Rectal smooth muscle tissue (tissue), 1 donor: ENCODE measurements around the gene TMEM132A.
A peak's percentile ranks its signal among the peaks of the same experiment; 100 is the strongest.

Experiments
- H3K27ac ChIP-seq: one replicate; pipeline ENCODE4 v1.7.0; 2013; ENCODE audit warnings: low read depth, low read length, inconsistent platforms
- H3K27me3 ChIP-seq: one replicate; pipeline ENCODE4 v1.7.0; 2013; ENCODE audit warnings: low read length; ENCODE audit not compliant: control insufficient read depth, insufficient read depth
- H3K36me3 ChIP-seq: one replicate; pipeline ENCODE4 v1.7.0; 2013; ENCODE audit warnings: low read length; ENCODE audit not compliant: control insufficient read depth, insufficient read depth
- H3K4me1 ChIP-seq: one replicate; pipeline ENCODE4 v1.7.0; 2013; ENCODE audit warnings: low read length; ENCODE audit not compliant: control insufficient read depth, insufficient read depth
- H3K4me3 ChIP-seq: one replicate; pipeline ENCODE4 v1.7.0; 2013; ENCODE audit warnings: low read length
- H3K9ac ChIP-seq: one replicate; pipeline ENCODE4 v1.7.0; 2013; ENCODE audit warnings: low read length

TMEM132A gene

DNA sequence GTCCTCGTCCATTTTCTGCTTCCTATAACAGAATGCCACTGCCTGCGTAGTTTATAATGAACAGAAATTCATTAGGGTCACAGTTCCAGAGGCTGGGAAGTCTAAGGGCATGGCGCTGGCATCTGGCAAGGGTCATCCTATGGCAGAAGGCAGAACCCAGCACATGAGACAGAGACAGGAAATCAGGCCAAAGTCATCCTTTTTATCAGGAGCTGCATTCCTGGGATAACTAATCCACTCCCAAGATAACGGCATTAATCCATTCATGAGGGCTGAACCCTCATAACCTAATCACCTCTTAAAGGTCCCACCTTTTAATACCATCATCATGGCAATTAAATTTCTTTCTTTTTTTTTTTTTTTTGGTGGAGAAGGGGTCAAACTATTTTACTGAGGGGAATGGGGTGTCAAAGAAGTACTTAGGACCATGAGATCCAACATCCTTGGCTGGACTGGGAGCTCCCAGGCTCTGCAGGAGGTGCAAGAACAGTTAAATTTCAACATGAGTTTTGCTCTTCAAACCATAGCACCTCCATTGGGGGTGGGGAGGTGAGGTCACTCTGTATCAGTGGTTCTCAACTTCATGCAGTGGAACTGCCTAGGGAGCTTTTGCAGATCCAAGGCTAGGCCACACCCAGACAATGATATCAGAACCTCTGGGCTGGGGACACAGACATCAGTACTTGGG, 5.9 kb upstream of the TMEM132A start:
- Histone ChIP-seq H3K27ac (no peak overlapping the region), H3K27me3 (no peaks in the 10 kb centered on the region), H3K36me3 (peaks cover 24% of the 10 kb centered on the region), H3K4me3 (no peak overlapping the region), H3K9ac (no peak overlapping the region), H3K4me1 (peaks cover 8% of the 10 kb centered on the region)

DNA sequence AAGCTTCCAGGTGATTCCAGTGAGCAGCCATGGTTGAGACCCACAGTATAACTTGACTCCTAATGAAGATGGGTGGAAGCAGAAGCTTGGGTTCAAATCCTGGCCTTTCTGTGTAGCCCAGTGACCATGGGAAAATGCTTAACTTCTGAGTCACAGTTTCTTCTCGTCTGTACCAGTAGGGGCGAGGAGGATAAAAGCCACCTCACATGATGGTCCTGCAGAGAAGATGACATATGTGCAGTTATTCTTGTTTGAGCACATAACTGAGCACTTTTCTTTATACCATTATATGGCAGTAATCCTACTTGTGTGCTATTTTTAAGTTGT, 5.4 kb upstream of the TMEM132A start:
- H3K27ac ChIP-seq: no peak overlapping the region
- H3K27me3 ChIP-seq: peaks cover 2% of the 10 kb centered on the region
- H3K4me1 ChIP-seq: peaks cover 10% of the 10 kb centered on the region
- peaks cover 24% of the 10 kb centered on the region for H3K36me3 ChIP-seq
- H3K9ac ChIP-seq: no peak overlapping the region
- H3K4me3 ChIP-seq: no peak overlapping the region

DNA sequence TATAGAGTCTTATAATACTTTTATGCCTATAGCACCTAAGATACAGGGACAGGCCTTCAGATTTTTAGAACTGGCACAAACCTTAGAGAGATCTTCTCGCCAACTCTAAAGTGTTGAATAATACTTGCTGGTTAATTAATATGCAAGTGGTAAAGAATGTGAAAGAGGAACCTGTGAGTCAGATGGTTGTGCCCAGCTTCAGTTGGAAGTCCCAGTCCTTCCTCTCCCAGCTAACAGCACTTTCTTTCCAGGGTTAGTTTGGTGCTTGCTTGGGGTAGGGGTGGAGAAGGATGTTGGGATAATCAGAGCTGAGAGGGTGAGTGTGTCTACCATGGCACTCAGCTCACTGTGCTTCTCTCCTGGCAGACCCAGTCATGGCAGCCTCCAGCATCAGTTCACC, 4.9 kb upstream of the TMEM132A start:
- H3K4me3 ChIP-seq: no peak overlapping the region
- peaks cover 12% of the 10 kb centered on the region for H3K4me1 ChIP-seq
- peaks cover 4% of the 10 kb centered on the region for H3K27me3 ChIP-seq
- H3K36me3 ChIP-seq: peaks cover 24% of the 10 kb centered on the region
- H3K9ac ChIP-seq: no peak overlapping the region
- H3K27ac ChIP-seq: no peak overlapping the region

DNA sequence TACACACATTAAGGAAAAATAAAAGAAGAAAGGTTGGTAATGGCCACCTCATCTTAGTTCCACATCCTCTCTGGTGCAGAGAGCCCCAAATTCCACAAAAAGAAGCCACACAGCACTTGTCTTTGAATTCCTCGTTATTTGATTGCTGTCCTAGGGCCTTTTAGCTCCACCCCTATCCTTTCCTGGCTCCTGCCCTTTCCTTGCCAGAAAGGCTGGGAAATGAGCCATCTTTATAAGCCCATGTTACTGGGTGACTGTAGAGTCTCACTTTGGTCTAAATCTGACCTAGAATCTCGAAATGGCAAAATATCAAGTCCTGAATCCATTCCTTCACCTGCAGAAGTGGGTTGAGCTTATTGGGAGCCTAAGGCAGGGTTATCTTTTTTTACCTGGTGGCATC, 4.3 kb upstream of the TMEM132A start:
- Histone ChIP-seq H3K27ac (no peak overlapping the region), H3K27me3 (peaks cover 10% of the 10 kb centered on the region), H3K4me1 (peaks cover 12% of the 10 kb centered on the region), H3K9ac (no peak overlapping the region), H3K36me3 (peaks cover 24% of the 10 kb centered on the region), H3K4me3 (no peak overlapping the region)

DNA sequence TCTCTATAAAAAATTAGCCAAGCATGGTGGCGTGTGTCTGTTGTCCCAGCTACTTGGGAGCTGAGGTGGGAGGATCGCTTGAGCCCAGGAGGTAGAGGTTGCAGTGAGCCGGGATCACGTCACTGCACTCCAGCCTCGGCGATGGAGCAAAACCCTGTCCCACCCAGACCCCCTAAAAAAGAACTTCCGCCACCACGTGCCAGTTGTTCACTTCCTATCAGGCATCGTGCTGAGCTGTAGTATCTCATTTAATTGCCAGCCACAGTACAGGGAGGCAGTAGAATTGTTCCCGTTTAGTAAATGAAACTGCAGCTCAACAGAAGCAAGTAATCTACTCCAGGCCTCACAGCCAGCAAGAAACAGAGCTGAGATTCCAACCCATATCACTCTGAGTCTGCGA, 3.0 kb upstream of the TMEM132A start:
- H3K27ac ChIP-seq: no peak overlapping the region
- peaks cover 4% of the 10 kb centered on the region for H3K4me1 ChIP-seq
- H3K36me3 ChIP-seq: peaks cover 24% of the 10 kb centered on the region
- H3K4me3 ChIP-seq: no peak overlapping the region
- H3K9ac ChIP-seq: no peak overlapping the region
- peaks cover 11% of the 10 kb centered on the region for H3K27me3 ChIP-seq

DNA sequence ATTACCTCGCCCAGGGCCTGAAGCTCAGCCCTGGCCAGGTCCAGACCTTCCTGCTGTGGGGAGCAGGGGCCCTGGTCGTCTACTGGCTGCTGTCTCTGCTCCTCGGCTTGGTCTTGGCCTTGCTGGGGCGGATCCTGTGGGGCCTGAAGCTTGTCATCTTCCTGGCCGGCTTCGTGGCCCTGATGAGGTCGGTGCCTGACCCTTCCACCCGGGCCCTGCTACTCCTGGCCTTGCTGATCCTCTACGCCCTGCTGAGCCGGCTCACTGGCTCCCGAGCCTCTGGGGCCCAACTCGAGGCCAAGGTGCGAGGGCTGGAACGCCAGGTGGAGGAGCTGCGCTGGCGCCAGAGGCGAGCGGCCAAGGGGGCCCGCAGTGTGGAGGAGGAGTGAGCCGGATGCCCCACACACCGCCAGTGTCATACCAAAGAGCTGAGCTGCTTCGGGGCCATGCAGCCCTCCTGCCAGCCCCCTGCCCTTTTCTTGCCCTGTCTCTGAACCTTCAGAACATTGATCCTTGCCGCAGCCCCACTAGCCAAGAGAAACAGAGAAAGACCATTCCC, 2.4 kb upstream of the TMEM132A start:
- H3K27me3 ChIP-seq: peaks cover 14% of the 10 kb centered on the region
- H3K27ac ChIP-seq: no peak overlapping the region
- no peak overlapping the region for H3K9ac ChIP-seq
- peaks cover 24% of the 10 kb centered on the region for H3K36me3 ChIP-seq
- no peak overlapping the region for H3K4me3 ChIP-seq
- peaks cover 4% of the 10 kb centered on the region for H3K4me1 ChIP-seq

DNA sequence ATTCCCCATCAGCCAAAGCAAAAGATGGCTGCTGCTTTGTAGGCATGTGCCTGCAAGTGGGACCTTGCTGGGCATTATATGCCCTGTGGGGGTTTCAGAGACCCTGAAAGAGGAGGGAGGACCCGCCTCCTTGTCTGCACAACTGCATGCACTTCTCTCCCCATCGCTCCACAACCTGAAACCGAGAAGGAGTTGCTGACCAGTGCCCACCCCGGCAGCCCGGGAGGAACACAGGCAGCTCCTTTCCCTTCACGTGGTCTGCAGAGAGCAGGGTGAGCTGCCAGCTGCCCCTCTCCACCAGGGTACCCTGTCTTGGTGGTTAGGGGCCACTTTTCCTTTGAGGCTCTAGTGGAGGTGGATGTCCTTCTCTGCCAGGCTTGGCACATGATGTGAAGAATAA, 1.4 kb upstream of the TMEM132A start:
- Histone ChIP-seq H3K4me1 (peaks cover 4% of the 10 kb centered on the region), H3K36me3 (peaks cover 24% of the 10 kb centered on the region), H3K27ac (no peak overlapping the region), H3K27me3 (peaks cover 14% of the 10 kb centered on the region), H3K9ac (no peak overlapping the region), H3K4me3 (no peak overlapping the region)

DNA sequence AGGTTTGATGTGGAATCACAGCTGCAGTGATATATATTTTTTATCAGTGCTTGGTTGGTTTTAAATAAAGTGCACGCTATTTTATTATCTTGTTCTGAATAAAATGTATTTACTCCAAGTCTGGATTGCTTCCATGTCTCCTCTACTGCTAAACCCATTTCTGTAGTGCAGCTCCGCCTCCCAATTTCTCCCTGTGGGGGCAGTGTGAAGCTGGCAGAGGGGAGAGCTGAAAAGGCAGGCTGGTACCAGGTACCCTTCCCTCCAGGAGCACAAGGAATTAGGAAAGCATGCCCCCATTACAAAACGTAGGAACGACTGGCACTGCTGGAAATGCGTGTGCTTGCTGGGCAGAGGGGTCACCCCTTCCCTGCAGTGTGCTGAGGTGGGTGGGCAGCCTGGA, 934 bp upstream of the TMEM132A start:
- H3K36me3 ChIP-seq: peaks cover 24% of the 10 kb centered on the region
- H3K27ac ChIP-seq: no peak overlapping the region
- H3K9ac ChIP-seq: no peak overlapping the region
- peaks cover 14% of the 10 kb centered on the region for H3K27me3 ChIP-seq
- H3K4me1 ChIP-seq: peaks cover 4% of the 10 kb centered on the region
- no peak overlapping the region for H3K4me3 ChIP-seq

DNA sequence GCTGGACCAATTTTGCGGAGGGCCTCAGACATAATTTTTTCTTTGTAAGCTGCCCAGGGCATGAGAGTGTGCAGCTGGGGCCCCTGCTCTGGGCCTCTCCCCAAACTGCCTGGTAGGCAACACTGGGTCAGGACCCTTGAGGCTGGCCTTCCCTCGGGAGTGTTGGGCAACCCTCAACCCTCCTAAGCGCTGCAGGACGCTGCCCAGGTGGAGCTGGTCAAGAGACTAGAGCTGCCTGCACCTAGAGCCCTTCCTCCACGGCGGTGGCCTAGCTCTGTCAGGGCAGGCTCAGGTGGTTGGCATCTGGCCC, 505 bp upstream of the TMEM132A start:
- Histone ChIP-seq H3K4me3 (peak overlapping the region; percentile 55), H3K27ac (no peak overlapping the region), H3K9ac (no peak overlapping the region), H3K4me1 (peaks cover 4% of the 10 kb centered on the region), H3K27me3 (peaks cover 14% of the 10 kb centered on the region), H3K36me3 (peaks cover 24% of the 10 kb centered on the region)

DNA sequence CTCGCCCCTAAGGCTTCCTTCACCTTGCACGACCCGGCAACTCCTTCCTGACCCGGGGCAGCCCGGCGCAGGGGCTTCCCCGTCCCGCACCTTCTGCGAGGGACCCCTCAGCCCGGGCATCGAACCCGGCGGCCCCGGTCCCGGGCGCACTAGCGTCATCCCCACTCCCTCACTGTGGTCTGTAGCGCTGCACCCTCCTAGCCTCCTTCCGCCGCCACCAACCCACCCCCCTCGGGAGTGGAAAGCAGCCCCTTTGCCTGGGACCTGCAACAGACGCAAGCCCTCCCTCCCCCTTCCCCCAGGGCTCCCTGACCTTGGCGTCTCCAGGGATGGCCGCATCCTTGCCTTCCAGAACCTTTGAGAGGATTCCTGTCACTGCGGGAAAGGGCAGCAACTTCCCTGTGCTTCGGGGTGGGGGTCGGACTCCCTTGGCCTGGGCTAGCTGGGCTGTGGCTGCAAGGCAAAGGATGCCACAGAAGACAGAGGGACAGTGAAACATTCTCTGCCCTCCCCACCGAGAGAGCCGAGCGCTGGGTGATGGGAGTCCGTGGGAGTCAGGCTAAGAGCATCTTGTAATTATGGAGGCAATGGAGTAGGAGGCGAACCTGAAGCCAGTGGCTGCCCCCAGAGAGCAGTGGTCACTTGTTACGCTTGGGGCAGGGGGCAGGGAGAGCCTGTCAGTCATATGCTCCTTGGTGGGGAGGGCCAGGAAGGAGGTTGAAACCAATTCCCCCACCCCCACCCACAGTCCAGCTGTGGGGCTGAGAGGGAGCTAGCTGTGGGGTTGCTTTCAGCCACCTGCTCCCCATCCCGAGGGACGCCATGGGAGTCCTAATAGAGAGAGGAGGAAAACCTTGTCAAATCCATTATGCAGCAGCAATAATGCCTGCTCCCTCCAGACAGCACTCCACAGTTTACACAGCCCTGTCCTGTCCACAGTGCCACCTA, 920 bp downstream of the TMEM132A start:
- H3K4me3 ChIP-seq: peak overlapping the region; percentile 55
- peaks cover 4% of the 10 kb centered on the region for H3K4me1 ChIP-seq
- no peak overlapping the region for H3K27ac ChIP-seq
- no peak overlapping the region for H3K9ac ChIP-seq
- H3K27me3 ChIP-seq: peaks cover 14% of the 10 kb centered on the region
- peaks cover 21% of the 10 kb centered on the region for H3K36me3 ChIP-seq

DNA sequence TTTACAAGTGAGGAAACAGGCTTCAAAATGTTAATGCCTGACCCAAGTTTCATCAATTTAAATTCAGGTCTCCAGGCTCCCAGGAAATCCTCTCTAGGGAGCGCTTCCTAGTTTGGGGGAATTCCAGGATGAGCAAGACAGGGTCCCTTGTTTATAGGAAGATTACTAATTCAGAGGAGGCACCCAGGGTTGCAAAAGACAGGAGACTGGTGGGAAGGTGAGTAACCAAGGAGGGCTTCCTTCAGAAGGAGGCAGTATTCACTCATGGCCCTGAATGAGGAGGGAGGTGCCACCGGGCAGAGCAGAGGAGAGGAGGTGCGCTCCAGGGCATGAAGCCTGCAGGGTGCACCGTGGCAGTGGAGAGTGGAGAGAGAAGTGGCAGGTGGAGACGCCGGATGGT, 1.6 kb downstream of the TMEM132A start:
- H3K36me3 ChIP-seq: peaks cover 15% of the 10 kb centered on the region
- no peak overlapping the region for H3K4me3 ChIP-seq
- H3K9ac ChIP-seq: no peak overlapping the region
- no peak overlapping the region for H3K27ac ChIP-seq
- peaks cover 4% of the 10 kb centered on the region for H3K4me1 ChIP-seq
- peaks cover 14% of the 10 kb centered on the region for H3K27me3 ChIP-seq

DNA sequence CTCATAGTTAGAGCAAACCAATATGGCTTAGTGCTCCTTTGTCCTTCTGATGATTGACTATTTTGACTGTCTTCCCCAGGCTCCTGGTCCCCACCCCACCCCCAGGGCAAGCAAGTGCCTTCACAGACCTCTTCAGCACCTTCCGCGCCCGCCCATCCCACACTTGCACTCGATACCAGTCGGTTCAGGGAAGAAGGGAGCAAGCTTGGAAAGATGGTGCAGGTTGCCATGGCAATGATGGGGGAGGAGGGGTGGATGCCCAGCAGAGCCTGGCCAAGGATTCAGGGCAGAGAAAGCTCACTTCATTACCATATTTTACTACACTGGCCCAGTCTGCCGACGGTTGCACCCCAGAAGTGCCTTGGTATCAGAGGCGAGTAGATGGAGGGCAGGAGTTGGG, 2.2 kb downstream of the TMEM132A start:
- no peak overlapping the region for H3K9ac ChIP-seq
- H3K4me3 ChIP-seq: no peak overlapping the region
- H3K36me3 ChIP-seq: peaks cover 10% of the 10 kb centered on the region
- peaks cover 14% of the 10 kb centered on the region for H3K27me3 ChIP-seq
- peaks cover 4% of the 10 kb centered on the region for H3K4me1 ChIP-seq
- no peak overlapping the region for H3K27ac ChIP-seq
